ES-I3 (cell line): ENCODE data around the gene HCLS1.

ENCODE experiments used
- H3K36me3 ChIP-seq: 2 replicates; pipeline ENCODE4 v1.6.1; 2013; ENCODE audit warnings: mild to moderate bottlenecking, low read length, control low read depth, moderate library complexity; ENCODE audit not compliant: insufficient read depth
- H3K4me1 ChIP-seq: 2 replicates; pipeline ENCODE4 v1.6.1; 2013; ENCODE audit warnings: mild to moderate bottlenecking, control low read depth, low read length; ENCODE audit not compliant: insufficient read depth
- H3K9ac ChIP-seq: 2 replicates; pipeline ENCODE4 v1.6.1; 2013; ENCODE audit warnings: low read depth, mild to moderate bottlenecking, low read length, moderate library complexity
- H3K9me3 ChIP-seq: 2 replicates; pipeline ENCODE4 v1.6.1; 2013; ENCODE audit warnings: mild to moderate bottlenecking, low read length, moderate library complexity; ENCODE audit not compliant: control insufficient read depth, insufficient read depth

HCLS1 gene

GRCh38 chr3:121667333-121667732 is 6.6 kb upstream of the HCLS1 start:
- Histone ChIP-seq H3K9ac (no peak overlapping the region), H3K36me3 (peaks cover 16% of the 10 kb centered on the region), H3K4me1 (peaks cover 4% of the 10 kb centered on the region; the same call in 1 of the 2 replicates), H3K9me3 (no peaks in the 10 kb centered on the region)

GRCh38 chr3:121665488-121665887 is 4.8 kb upstream of the HCLS1 start:
- peaks cover 20% of the 10 kb centered on the region for H3K36me3 ChIP-seq
- H3K9me3 ChIP-seq, result no peaks in the 10 kb centered on the region
- H3K9ac ChIP-seq, result no peak overlapping the region
- H3K4me1 ChIP-seq, result peaks cover 4% of the 10 kb centered on the region; the same call in 1 of the 2 replicates

- no peaks in the 10 kb centered on the region for H3K9me3 ChIP-seq
- peaks cover 20% of the 10 kb centered on the region for H3K36me3 ChIP-seq
- H3K4me1 ChIP-seq, result peaks cover 4% of the 10 kb centered on the region; the same call in 1 of the 2 replicates
- H3K9ac ChIP-seq, result no peak overlapping the region
Observed at GRCh38 chr3:121663171-121663847, 2.6 kb upstream of the HCLS1 start.

- Histone ChIP-seq H3K9me3 (no peaks in the 10 kb centered on the region), H3K4me1 (peaks cover 4% of the 10 kb centered on the region; the same call in 1 of the 2 replicates), H3K9ac (no peak overlapping the region), H3K36me3 (peaks cover 17% of the 10 kb centered on the region)
Observed at GRCh38 chr3:121662742-121663141, 2.0 kb upstream of the HCLS1 start.

- H3K4me1 ChIP-seq, result peaks cover 4% of the 10 kb centered on the region; the same call in 1 of the 2 replicates
- no peak overlapping the region for H3K9ac ChIP-seq
Observed at GRCh38 chr3:121661376-121661775, 673 bp upstream of the HCLS1 start.

GRCh38 chr3:121659586-121659985 is 1.1 kb downstream of the HCLS1 start:
- peaks cover 4% of the 10 kb centered on the region; the same call in 1 of the 2 replicates for H3K4me1 ChIP-seq
- H3K9ac ChIP-seq, result no peak overlapping the region

More at GRCh38 chr3:121661376-121661775, 673 bp upstream of the HCLS1 start:
- H3K36me3 ChIP-seq, result peaks cover 12% of the 10 kb centered on the region; the same call in 1 of the 2 replicates
- no peaks in the 10 kb centered on the region for H3K9me3 ChIP-seq

GRCh38 chr3:121658716-121659435 is 1.8 kb downstream of the HCLS1 start:
- Histone ChIP-seq H3K9me3 (no peaks in the 10 kb centered on the region), H3K36me3 (peaks cover 6% of the 10 kb centered on the region; the same call in 1 of the 2 replicates), H3K4me1 (peaks cover 4% of the 10 kb centered on the region; the same call in 1 of the 2 replicates), H3K9ac (no peak overlapping the region)

More at GRCh38 chr3:121659586-121659985, 1.1 kb downstream of the HCLS1 start:
- Histone ChIP-seq H3K9me3 (no peaks in the 10 kb centered on the region), H3K36me3 (peaks cover 8% of the 10 kb centered on the region; the same call in 1 of the 2 replicates)

- H3K36me3 ChIP-seq, result no peaks in the 10 kb centered on the region
- no peaks in the 10 kb centered on the region for H3K4me1 ChIP-seq
- H3K9ac ChIP-seq, result no peak overlapping the region
- no peaks in the 10 kb centered on the region for H3K9me3 ChIP-seq
Observed at GRCh38 chr3:121654493-121655385, 6.0 kb downstream of the HCLS1 start.

GRCh38 chr3:121651684-121652083 is 9.0 kb downstream of the HCLS1 start:
- H3K9me3 ChIP-seq, result no peaks in the 10 kb centered on the region
- H3K9ac ChIP-seq, result no peak overlapping the region
- H3K36me3 ChIP-seq, result no peaks in the 10 kb centered on the region
- no peaks in the 10 kb centered on the region for H3K4me1 ChIP-seq

- H3K9ac ChIP-seq, result no peak overlapping the region
- H3K4me1 ChIP-seq, result no peaks in the 10 kb centered on the region
- H3K36me3 ChIP-seq, result no peaks in the 10 kb centered on the region
- H3K9me3 ChIP-seq, result no peaks in the 10 kb centered on the region
Observed at GRCh38 chr3:121649645-121650044, 11.1 kb downstream of the HCLS1 start.

- Histone ChIP-seq H3K9me3 (no peaks in the 10 kb centered on the region), H3K9ac (no peak overlapping the region), H3K36me3 (no peaks in the 10 kb centered on the region), H3K4me1 (no peaks in the 10 kb centered on the region; the same call in 1 of the 2 replicates)
Observed at GRCh38 chr3:121648219-121648958, 12.3 kb downstream of the HCLS1 start.

GRCh38 chr3:121645054-121645453 is 15.6 kb downstream of the HCLS1 start:
- H3K4me1 ChIP-seq, result no peaks in the 10 kb centered on the region; the same call in 1 of the 2 replicates
- no peaks in the 10 kb centered on the region for H3K9me3 ChIP-seq
- no peaks in the 10 kb centered on the region for H3K36me3 ChIP-seq
- no peak overlapping the region for H3K9ac ChIP-seq

- no peak overlapping the region for H3K9ac ChIP-seq
- no peaks in the 10 kb centered on the region; the same call in 1 of the 2 replicates for H3K4me1 ChIP-seq
- no peaks in the 10 kb centered on the region for H3K36me3 ChIP-seq
- no peaks in the 10 kb centered on the region for H3K9me3 ChIP-seq
Observed at GRCh38 chr3:121642601-121643314, 17.9 kb downstream of the HCLS1 start.
